ENCODE data around the gene FAM163B. TPM values are rescaled to one million over a fixed set of nuclear protein-coding genes. Genes with fewer than 3 reads are reported as not detected.

FAM163B gene
- total RNA-seq, 2 experiments from 2014 or later = not detected

- peaks cover 9% of the 10 kb centered on the region for H3K4me1 Mint-ChIP-seq (ENCODE audit: low read depth)
- intact Hi-C loops (cut with micrococcal nuclease) = no loop called here
- ChIA-PET POLR2A (no interaction called here), CTCF (no interaction called here)
- H3K4me3 Mint-ChIP-seq = no peak overlapping the region
- DNase-seq = no peak
- H3K27ac Mint-ChIP-seq = no peak overlapping the region
- no peaks in the 10 kb centered on the region for H3K36me3 Mint-ChIP-seq
- peaks cover 8% of the 10 kb centered on the region for H3K27me3 Mint-ChIP-seq
- H3K9me3 Mint-ChIP-seq = no peaks in the 10 kb centered on the region
Measured at GRCh38 chr9:133562611-133563290, 46.4 kb downstream of the FAM163B start.

DNA sequence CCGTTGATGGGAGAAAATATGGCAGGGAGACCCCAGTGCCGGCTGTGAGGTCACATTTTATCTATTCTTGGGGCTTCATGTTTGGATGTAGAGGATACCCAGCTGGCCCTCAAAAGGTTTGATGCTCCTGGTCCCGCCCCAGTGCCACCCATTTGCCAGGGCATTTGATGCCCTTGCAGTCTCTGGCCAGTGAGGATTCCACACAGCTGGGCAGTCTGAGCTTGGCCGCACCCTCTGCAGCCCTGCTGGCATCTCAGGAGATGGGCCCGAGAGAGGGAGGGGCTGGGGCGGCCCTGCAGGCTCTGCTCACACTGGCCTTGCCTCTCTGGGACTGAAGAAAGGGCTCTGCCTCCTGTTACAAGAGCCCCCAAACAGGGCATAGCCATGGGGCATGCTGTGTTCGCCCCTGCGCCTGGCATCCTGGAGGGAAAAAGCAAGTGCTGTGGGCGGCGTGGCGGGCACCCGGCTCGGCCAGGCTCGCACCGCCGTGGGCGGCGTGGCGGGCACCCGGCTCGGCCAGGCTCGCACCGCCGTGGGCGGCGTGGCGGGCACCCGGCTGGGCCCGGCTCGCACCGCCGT is 47.1 kb downstream of the FAM163B start:
- no peak for DNase-seq
- intact Hi-C loops (cut with micrococcal nuclease) = no loop called here
- Mint-ChIP-seq H3K4me1 (ENCODE audit: low read depth) (peaks cover 9% of the 10 kb centered on the region), H3K27me3 (peaks cover 12% of the 10 kb centered on the region), H3K36me3 (no peaks in the 10 kb centered on the region), H3K4me3 (no peak overlapping the region), H3K9me3 (no peaks in the 10 kb centered on the region), H3K27ac (no peak overlapping the region)
- ChIA-PET POLR2A (no interaction called here), CTCF (no interaction called here)

GRCh38 chr9:133560944-133561343 is 48.2 kb downstream of the FAM163B start:
- Mint-ChIP-seq H3K9me3 (no peaks in the 10 kb centered on the region), H3K27me3 (peaks cover 15% of the 10 kb centered on the region), H3K36me3 (no peaks in the 10 kb centered on the region), H3K4me1 (ENCODE audit: low read depth) (peaks cover 9% of the 10 kb centered on the region), H3K27ac (no peak overlapping the region), H3K4me3 (no peak overlapping the region)
- no peak for DNase-seq
- ChIA-PET CTCF (no interaction called here), POLR2A (no interaction called here)
- intact Hi-C loops (cut with micrococcal nuclease) = no loop called here

- CTCF ChIA-PET = no interaction called here
- intact Hi-C loops (cut with micrococcal nuclease) = no loop called here
- peaks cover 15% of the 10 kb centered on the region for H3K27me3 Mint-ChIP-seq
Measured at GRCh38 chr9:133560311-133560710, 48.9 kb downstream of the FAM163B start.

DNA sequence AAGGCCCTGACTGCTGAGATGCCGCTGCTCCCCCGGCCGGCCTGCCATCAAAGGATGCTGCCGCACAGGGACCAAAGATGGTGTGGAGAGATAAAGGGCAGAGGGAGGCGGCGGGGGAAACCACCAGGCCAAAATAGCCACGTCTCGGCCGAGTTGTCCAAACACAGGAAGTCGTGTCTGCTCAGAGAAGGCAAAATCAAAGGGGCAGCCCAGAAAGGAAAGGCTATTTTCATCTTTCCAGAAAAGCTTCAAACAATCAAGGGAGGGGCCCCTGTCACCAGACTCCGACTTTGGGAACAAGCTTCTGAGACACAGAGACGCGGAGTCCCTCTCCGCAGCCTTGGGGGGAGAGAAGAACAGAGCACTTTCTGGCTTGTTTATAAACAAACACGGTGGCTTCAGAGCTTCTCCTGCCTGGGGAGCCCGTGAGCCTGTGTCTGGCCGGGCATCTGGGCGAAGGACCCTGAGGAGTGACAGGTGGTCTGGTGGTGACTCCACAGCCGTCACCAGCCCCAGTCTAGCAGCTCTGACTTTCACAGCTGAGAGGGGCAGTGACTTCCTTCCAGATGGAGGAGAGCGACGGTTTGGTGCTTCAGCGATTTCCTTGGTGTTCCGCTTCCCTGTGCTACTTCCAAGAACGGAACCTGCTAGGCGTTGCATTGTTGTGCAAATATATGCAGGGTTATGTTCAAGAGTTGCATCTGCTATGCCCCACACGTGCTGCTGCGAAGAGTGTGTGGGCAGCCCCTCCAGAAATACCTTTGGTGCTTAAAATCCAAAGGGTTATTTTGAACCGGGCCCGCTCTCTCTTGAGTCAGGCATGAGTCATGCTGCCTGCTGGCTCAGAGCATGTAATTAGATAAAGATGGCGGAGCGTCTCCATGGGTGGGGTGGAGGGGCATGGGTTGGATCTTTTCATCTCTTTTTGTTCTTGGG is 50.7 kb downstream of the FAM163B start:
- POLR2A ChIA-PET = no interaction called here
- DNase-seq = peak; percentile 40

More at GRCh38 chr9:133560311-133560710, 48.9 kb downstream of the FAM163B start:
- Mint-ChIP-seq H3K4me3 (no peak overlapping the region), H3K4me1 (ENCODE audit: low read depth) (peaks cover 9% of the 10 kb centered on the region), H3K27ac (no peak overlapping the region), H3K9me3 (no peaks in the 10 kb centered on the region), H3K36me3 (no peaks in the 10 kb centered on the region)
- DNase-seq = no peak
- POLR2A ChIA-PET = no interaction called here

GRCh38 chr9:133557581-133557980 is 51.6 kb downstream of the FAM163B start:
- Mint-ChIP-seq H3K27me3 (peaks cover 15% of the 10 kb centered on the region), H3K4me1 (ENCODE audit: low read depth) (peaks cover 9% of the 10 kb centered on the region), H3K9me3 (no peaks in the 10 kb centered on the region), H3K27ac (no peak overlapping the region), H3K4me3 (no peak overlapping the region), H3K36me3 (no peaks in the 10 kb centered on the region)
- POLR2A ChIA-PET = no interaction called here
- CTCF ChIA-PET = no interaction called here
- intact Hi-C loops (cut with micrococcal nuclease) = no loop called here
- DNase-seq = no peak

More for the DNA sequence above, 50.7 kb downstream of the FAM163B start:
- Mint-ChIP-seq H3K4me3 (no peak overlapping the region), H3K4me1 (ENCODE audit: low read depth) (peaks cover 9% of the 10 kb centered on the region), H3K9me3 (no peaks in the 10 kb centered on the region), H3K36me3 (no peaks in the 10 kb centered on the region), H3K27me3 (peaks cover 15% of the 10 kb centered on the region), H3K27ac (no peak overlapping the region)
- intact Hi-C loops (cut with micrococcal nuclease) = no loop called here
- CTCF ChIA-PET = no interaction called here

DNA sequence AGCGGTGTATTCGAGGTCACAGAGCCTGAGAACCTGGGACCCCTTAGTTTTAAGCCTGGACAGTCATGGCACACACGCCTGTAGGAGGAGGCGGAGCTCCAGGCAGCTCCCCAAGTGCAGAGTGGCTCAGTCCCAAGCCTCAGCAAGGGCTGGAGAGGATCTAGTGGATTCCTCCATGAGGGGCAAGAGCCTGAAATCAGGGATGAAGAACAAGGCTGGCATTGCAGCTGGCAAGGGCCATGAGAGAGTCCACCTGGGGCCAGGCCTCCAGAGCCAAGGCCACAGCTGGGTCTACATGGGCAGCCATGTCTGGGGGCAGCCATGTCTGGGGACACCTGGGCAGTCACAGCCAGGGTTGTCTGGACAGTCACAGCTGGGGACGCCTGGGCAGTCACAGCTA is 52.8 kb downstream of the FAM163B start:
- Mint-ChIP-seq H3K36me3 (no peaks in the 10 kb centered on the region), H3K4me1 (ENCODE audit: low read depth) (peaks cover 9% of the 10 kb centered on the region), H3K27ac (no peak overlapping the region), H3K27me3 (peaks cover 15% of the 10 kb centered on the region), H3K9me3 (no peaks in the 10 kb centered on the region), H3K4me3 (no peak overlapping the region)
- no peak for DNase-seq
- CTCF ChIA-PET = no interaction called here
- POLR2A ChIA-PET = no interaction called here
- intact Hi-C loops (cut with micrococcal nuclease) = no loop called here

- DNase-seq = no peak
- H3K27me3 Mint-ChIP-seq = peaks cover 16% of the 10 kb centered on the region
- H3K4me3 Mint-ChIP-seq = no peak overlapping the region
- H3K27ac Mint-ChIP-seq = no peak overlapping the region
- ChIA-PET POLR2A (no interaction called here), CTCF (no interaction called here)
- no peaks in the 10 kb centered on the region for H3K9me3 Mint-ChIP-seq
- peaks cover 9% of the 10 kb centered on the region for H3K4me1 Mint-ChIP-seq (ENCODE audit: low read depth)
- intact Hi-C loops (cut with micrococcal nuclease) = no loop called here
- H3K36me3 Mint-ChIP-seq = no peaks in the 10 kb centered on the region
Measured at GRCh38 chr9:133554729-133555128, 54.5 kb downstream of the FAM163B start.

DNA sequence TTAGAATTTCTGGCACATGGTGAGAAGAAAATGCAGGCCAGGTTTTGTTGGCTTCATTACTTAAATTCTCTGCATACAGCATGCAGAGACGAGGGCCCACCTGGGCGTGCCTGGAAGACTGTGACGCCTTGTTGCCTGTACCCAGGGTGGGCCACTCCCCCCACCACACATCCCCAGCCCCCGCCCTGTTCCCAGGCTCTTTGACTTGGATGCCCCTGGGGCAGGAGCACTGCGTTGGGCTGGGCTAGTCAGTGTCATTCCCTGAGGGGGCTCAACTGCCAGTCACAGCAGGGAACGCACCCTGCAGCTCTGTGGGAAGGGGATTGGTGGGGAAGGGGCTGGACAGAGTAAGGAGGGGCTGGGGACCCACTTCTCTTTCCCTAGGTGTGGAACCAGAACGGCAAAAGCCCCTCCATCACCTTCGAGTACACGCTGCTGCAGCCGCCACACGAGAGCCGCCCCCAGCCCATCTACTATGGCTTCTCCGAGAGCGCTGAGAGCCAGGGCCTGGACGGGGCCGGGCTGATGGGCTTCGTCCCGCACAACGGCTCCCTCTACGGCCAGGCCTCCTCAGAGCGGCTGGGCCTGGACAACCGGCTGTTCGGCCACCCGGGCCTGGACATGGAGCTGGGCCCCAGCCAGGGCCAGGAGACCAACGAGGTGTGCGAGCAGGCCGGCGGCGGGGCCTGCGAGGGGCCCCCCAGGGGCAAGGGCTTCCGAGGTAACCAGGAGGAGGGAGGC is 55.0 kb downstream of the FAM163B start:
- ChIA-PET CTCF (no interaction called here), POLR2A (no interaction called here)
- Mint-ChIP-seq H3K36me3 (no peaks in the 10 kb centered on the region), H3K9me3 (no peaks in the 10 kb centered on the region), H3K27me3 (peaks cover 16% of the 10 kb centered on the region), H3K27ac (no peak overlapping the region), H3K4me3 (no peak overlapping the region), H3K4me1 (ENCODE audit: low read depth) (peaks cover 9% of the 10 kb centered on the region)
- intact Hi-C loops (cut with micrococcal nuclease) = no loop called here
- no peak for DNase-seq

DNA sequence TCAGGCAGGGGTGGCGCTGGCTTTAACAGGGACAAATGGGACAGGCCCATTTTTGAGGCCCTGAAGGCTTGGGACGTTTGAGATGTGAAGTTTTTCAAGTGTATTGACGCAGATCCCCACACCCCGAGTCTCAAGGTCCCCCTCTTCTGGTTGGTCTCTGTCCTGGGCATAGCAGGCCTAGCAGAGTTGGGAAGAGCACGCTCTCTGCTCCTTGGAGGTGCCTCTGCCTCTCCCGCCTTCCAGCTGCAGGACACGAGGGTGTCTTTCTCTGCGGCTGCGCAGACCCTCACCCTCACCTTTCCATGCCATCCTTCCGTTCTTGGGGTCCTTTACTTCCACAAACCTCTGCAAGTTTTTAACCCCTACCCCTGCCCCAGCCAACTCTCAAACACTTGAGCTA is 56.1 kb downstream of the FAM163B start:
- intact Hi-C loops (cut with micrococcal nuclease) = no loop called here
- CTCF ChIA-PET = no interaction called here

GRCh38 chr9:133552236-133552635 is 57.0 kb downstream of the FAM163B start:
- ChIA-PET CTCF (no interaction called here), POLR2A (no interaction called here)
- Mint-ChIP-seq H3K4me3 (no peak overlapping the region), H3K36me3 (no peaks in the 10 kb centered on the region), H3K4me1 (ENCODE audit: low read depth) (no peaks in the 10 kb centered on the region), H3K27me3 (peaks cover 7% of the 10 kb centered on the region), H3K27ac (no peak overlapping the region), H3K9me3 (no peaks in the 10 kb centered on the region)
- intact Hi-C loops (cut with micrococcal nuclease) = no loop called here
- no peak for DNase-seq

More for the DNA sequence above, 56.1 kb downstream of the FAM163B start:
- Mint-ChIP-seq H3K4me3 (no peak overlapping the region), H3K36me3 (no peaks in the 10 kb centered on the region), H3K9me3 (no peaks in the 10 kb centered on the region), H3K27me3 (peaks cover 10% of the 10 kb centered on the region), H3K27ac (no peak overlapping the region), H3K4me1 (ENCODE audit: low read depth) (peaks cover 3% of the 10 kb centered on the region)
- POLR2A ChIA-PET = no interaction called here
- DNase-seq = no peak

- H3K27me3 Mint-ChIP-seq = peaks cover 7% of the 10 kb centered on the region
- H3K4me3 Mint-ChIP-seq = no peak overlapping the region
- no peaks in the 10 kb centered on the region for H3K36me3 Mint-ChIP-seq
- H3K9me3 Mint-ChIP-seq = no peaks in the 10 kb centered on the region
- POLR2A ChIA-PET = no interaction called here
- no peaks in the 10 kb centered on the region for H3K4me1 Mint-ChIP-seq (ENCODE audit: low read depth)
- CTCF ChIA-PET = no interaction called here
- no peak for DNase-seq
- intact Hi-C loops (cut with micrococcal nuclease) = no loop called here
- no peak overlapping the region for H3K27ac Mint-ChIP-seq
Measured at GRCh38 chr9:133551446-133551845, 57.7 kb downstream of the FAM163B start.
